ENCODE results near the gene ARID1B. TPM values are rescaled to one million over a fixed set of nuclear protein-coding genes. Genes with fewer than 3 reads are reported as not detected.

Gene ARID1B
- total and polyA plus RNA-seq, 2 of the 4 experiments (the other 2 are of a cell fraction): 14.5 to 20.1 TPM

GRCh38 chr6:156832231-156832647 is 55.1 kb downstream of the ARID1B start:
- no peak for ATAC-seq (ENCODE audit: low read depth)
- Histone ChIP-seq H3K9me1 (ENCODE audit: insufficient read depth, low read length) (peaks cover 20% of the 10 kb centered on the region), H3K4ac (ENCODE audit: low read depth, low read length) (no peak overlapping the region), H2AFZ (replicated peaks; ENCODE audit: low read length, poor library complexity) (no peak overlapping the region), H4K8ac (ENCODE audit: low read depth in 2 of 2, low read length in 2 of 2) (no peak overlapping the region), H2BK20ac (ENCODE audit: low read depth, low read length) (no peak overlapping the region), H3K56ac (ENCODE audit: extremely low read depth, insufficient read depth, low read length) (no peak overlapping the region), H4K20me1 (ENCODE audit: insufficient read depth, low read length) (peaks cover 46% of the 10 kb centered on the region), H3K79me1 (ENCODE audit: low read depth in 1 of 2, low read length in 2 of 2) (peaks cover 30 to 72% of the 10 kb centered on the region in 2 experiments), H3K4me2 (ENCODE audit: low read depth, low read length) (no peak overlapping the region; the same call in none of the 2 replicates), H3K9ac (ENCODE audit: low read depth, low read length) (no peak overlapping the region), H3K23ac (ENCODE audit: low read depth, low read length) (no peak overlapping the region), H2BK15ac (ENCODE audit: low read depth, low read length) (no peak overlapping the region), H4K5ac (ENCODE audit: low read depth, low read length) (no peak overlapping the region), H3K4me1 (ENCODE audit: control insufficient read depth, insufficient read depth, low read length) (peaks cover 11% of the 10 kb centered on the region), H3K4me3 (ENCODE audit: insufficient read depth, low read depth, low read length) (no peak overlapping the region), H2AK9ac (replicated peaks; ENCODE audit: low read depth, low read length, poor library complexity) (no peak overlapping the region), H2BK120ac (ENCODE audit: low read depth, low read length) (no peak overlapping the region), H3K27me3 (ENCODE audit: control insufficient read depth, insufficient read depth, low read length) (no peaks in the 10 kb centered on the region), H2AK5ac (ENCODE audit: low read depth, low read length) (no peak overlapping the region), H3K36me3 (ENCODE audit: control insufficient read depth, insufficient read depth, low read length) (peaks cover 11% of the 10 kb centered on the region), H3K18ac (ENCODE audit: low read depth, low read length) (no peak overlapping the region), H4K91ac (ENCODE audit: insufficient read depth, low read depth, low read length) (no peak overlapping the region), H2BK5ac (ENCODE audit: low read depth, low read length, poor library complexity, severe bottlenecking) (no peak overlapping the region), H3K14ac (replicated peaks; ENCODE audit: low read depth, low read length) (no peak overlapping the region; the same call in 1 of the 2 replicates), H3K9me3 (ENCODE audit: control insufficient read depth, insufficient read depth, low read length) (no peaks in the 10 kb centered on the region), H3K27ac (ENCODE audit: insufficient read depth, low read length) (no peak overlapping the region)
- DNase-seq: peak; percentile 72
- no peak for TF ChIP-seq RFX5 (IDR thresholded peaks at IDR 0.05; ENCODE audit: low read depth, low read length)
- TF ChIP-seq MAFK (IDR thresholded peaks at IDR 0.05; ENCODE audit: low read depth, low read length): no peak
- TF ChIP-seq CHD1 (IDR thresholded peaks at IDR 0.05; ENCODE audit: low read depth, low read length): no peak
- no peak for TF ChIP-seq MAZ (IDR thresholded peaks at IDR 0.05; ENCODE audit: borderline replicate concordance, low read depth, low read length)
- no peak for TF ChIP-seq SMC3 (IDR thresholded peaks at IDR 0.05; ENCODE audit: low read depth, low read length)
- no peak for TF ChIP-seq CTCF (conservative IDR thresholded peaks at IDR 0.05; ENCODE audit: low read depth, low read length)
- TF ChIP-seq RCOR1 (IDR thresholded peaks at IDR 0.05; ENCODE audit: insufficient replicate concordance, low read length): no peak
- TF ChIP-seq RAD21 (IDR thresholded peaks at IDR 0.05; ENCODE audit: low read length): no peak
- TF ChIP-seq ELK1 (IDR thresholded peaks at IDR 0.05; ENCODE audit: borderline replicate concordance, low read depth, low read length): no peak
- TF ChIP-seq MXI1 (IDR thresholded peaks at IDR 0.05; ENCODE audit: borderline replicate concordance, low read depth, low read length): no peak
- no peak for TF ChIP-seq CEBPB (IDR thresholded peaks at IDR 0.05; ENCODE audit: low read depth, low read length)
- TF ChIP-seq POLR2A (IDR thresholded peaks at IDR 0.05; ENCODE audit: low read depth, low read length): no peak
- no peak for TF ChIP-seq NFE2L2 (IDR thresholded peaks at IDR 0.05; ENCODE audit: low read depth, low read length)
- TF ChIP-seq FOS (IDR thresholded peaks at IDR 0.05; ENCODE audit: low read depth, low read length): no peak
- TF ChIP-seq BHLHE40 (IDR thresholded peaks at IDR 0.05; ENCODE audit: low read depth, low read length): no peak
- no peak for TF ChIP-seq USF2 (IDR thresholded peaks at IDR 0.05; ENCODE audit: low read depth, low read length)
- BruUV-seq (replicated peaks): no TSS peak
- dilution Hi-C loops (cut with HindIII; ENCODE audit: low sequenced_read_pairs, unreplicated experiment) (no loop called here), intact Hi-C loops (cut with micrococcal nuclease) (no loop called here), in situ Hi-C loops (cut with MboI; ENCODE audit: low sequenced_read_pairs) (no loop called here)
- ChIA-PET CTCF (no interaction called here), POLR2A (ENCODE audit: unreplicated experiment) (no interaction called here)
- no CpG with 5 or more reads among the region's 2 CpGs for WGBS, 2 experiments (ENCODE audit: extremely low coverage in 2 of 2, insufficient read length in 1 of 2)

All from IMR-90 (cell line).